ENCODE results near the gene RSF1.

RSF1 gene

GRCh38 chr11:77806993-77807392 lies 13.5 kb downstream of the RSF1 start:
- DNase-seq = no peak

DNA sequence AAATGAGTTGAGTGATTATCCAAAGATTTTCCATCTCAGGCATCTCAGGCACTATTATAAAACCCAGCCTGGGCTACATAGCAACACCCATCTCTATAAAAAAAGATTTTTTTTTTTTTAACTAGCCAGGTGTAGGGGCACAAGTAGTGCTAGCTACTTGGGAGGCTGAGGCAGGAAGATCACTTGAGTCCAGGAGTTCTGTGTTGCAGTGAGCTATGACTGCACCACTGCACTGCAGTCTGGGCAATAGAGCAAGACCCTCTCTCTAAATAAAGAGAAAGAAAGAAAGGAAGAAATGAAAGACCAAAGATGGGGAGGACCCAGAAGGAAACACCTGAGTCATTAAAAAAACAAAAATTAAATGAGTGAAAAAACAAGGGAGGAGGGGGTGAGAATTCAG lies 14.1 kb downstream of the RSF1 start:
- DNase-seq = no peak

DNA sequence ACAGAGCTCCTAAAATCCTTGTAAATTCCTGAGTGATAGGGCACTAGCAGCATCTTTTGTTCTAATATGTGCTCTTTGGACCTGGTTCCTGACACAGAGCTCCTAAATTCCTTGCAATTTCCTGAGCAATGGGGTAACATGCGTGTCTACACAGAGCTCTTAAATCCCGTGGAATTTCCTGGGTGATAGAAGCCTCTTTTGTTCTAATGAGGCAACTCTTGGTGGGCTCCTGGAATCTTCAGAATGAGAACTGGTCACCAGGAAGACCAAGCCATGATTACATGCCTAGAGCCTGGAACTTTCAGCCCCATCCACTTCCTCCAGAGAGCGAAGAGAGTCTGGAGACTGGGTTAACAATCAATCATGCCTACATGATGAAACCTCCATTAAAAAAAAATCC lies 19.0 kb downstream of the RSF1 start:
- DNase-seq = no peak

- no peak for DNase-seq
These were observed 20.1 kb downstream of the RSF1 start for GRCh38 chr11:77800449-77800848.

- no peak for DNase-seq
These were observed 21.2 kb downstream of the RSF1 start for GRCh38 chr11:77799338-77799737.

GRCh38 chr11:77793972-77794371 lies 26.6 kb downstream of the RSF1 start:
- DNase-seq = no peak

GRCh38 chr11:77791301-77791700 lies 29.2 kb downstream of the RSF1 start:
- no peak for DNase-seq

DNA sequence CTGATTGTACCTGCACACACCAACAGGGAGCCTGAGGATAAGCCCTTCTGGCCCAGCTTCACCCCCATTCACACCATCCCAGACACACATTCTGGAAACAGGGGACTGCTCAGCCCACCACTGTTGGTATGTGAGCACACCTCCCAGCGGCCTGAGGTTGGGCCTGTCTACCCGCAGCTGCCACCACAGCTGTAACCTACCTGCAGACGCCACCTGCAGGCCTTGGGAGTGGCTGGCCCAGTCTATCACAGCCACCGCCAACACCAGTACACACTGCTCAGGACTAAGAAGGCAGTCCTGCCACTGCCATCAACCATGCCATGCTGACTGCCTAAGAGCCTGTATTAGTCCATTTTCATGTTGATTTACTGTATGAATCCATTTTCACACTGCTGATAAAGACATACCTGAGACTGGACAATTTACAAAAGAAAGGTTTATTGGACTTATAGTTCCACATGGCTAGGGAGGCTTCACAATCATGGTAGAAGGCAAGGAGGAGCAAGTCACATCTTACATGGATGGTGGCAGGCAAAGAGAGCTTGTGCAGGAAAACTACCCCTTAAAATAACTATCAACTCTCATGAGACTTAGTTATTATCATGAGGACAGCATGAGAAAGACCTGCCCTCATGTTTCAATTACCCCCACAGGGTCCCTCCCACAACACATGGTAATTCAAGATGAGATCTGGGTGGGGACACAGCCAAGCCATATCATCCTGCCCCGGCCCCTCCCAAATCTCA lies 30.6 kb downstream of the RSF1 start:
- DNase-seq = no peak

- DNase-seq = no peak
These were observed 31.3 kb downstream of the RSF1 start for GRCh38 chr11:77789061-77789730.

DNA sequence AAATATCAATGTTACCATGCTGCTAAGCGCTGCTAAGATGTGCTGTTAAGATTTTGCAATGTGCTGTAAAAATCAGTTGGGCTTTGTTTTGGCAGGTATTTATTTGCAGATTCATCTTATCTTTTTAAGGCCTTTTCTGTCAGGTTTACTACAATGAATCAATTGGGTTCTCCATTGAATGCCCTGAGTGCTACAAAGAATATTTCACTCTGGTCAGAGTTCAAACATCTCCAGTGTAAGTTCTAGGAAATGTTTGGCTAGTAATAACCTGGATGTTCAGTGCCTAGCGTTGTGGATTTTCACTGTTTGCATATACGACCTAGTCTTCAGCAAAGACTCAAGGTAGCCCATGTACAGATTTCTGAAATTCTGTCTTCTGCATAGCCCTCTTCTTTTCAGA lies 36.0 kb downstream of the RSF1 start:
- DNase-seq = no peak

DNA sequence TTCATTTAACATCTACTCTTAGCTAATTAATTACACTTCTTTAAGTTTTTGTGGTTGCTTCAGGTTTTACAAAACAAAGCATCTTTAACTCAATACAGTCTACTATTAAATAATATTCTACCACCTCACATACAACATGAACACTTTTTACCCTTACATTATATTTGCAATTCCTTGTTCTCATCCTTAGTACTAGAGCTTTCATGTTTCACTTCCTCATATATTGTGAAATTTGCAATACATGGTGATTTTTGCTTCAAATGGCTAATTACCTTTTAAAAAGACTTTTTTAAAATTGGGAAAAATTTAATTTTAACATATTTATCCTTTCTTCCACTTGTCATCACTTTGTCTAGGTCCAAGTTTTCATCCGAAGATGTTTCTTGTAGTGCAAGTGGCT lies 37.5 kb downstream of the RSF1 start:
- no peak for DNase-seq

GRCh38 chr11:77779935-77780334 lies 40.6 kb downstream of the RSF1 start:
- no peak for DNase-seq

- no peak for DNase-seq
These were observed 42.0 kb downstream of the RSF1 start for GRCh38 chr11:77778549-77778948.

GRCh38 chr11:77778118-77778517 lies 42.4 kb downstream of the RSF1 start:
- no peak for DNase-seq

DNA sequence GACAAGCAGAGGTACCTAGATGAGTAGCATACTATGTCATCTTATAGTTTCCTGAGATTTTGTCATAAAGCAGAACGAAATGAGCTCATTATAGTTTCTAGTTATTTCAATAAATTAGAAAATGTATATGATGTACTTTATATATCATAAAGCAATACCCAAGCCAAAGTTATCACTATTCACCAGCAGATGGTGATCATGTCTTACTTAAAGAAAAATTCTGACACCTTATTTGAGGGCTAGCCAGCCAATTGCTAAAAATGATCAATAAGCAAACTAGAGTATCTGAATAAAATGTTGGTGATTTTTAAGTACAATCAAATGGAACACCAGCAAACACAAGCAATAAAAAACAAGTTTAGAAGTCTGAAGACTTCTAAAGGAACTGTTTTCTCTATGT lies 44.1 kb downstream of the RSF1 start:
- DNase-seq = peak; percentile 34

- DNase-seq = no peak
These were observed 44.6 kb downstream of the RSF1 start for GRCh38 chr11:77775936-77776335.

DNA sequence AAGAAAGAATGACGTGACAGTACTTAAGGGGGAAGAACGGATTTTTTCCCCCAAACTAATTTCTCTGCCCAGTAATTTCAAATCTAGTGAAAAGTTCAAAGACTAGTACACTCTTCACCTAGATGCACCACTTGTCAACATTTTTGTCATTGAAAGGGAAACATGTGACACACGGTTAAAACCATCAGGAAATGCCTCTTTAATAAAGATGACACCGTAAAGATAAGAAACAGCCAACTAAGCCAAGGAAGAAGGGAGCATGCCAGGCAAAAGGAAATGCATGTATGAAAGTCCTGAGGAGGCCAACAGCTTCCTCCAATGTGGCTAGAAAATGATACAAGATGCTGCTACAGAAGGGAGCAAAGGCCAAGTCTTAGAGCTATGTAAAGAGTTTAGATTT lies 49.4 kb downstream of the RSF1 start:
- DNase-seq = no peak

GRCh38 chr11:77770629-77771028 lies 49.9 kb downstream of the RSF1 start:
- DNase-seq = no peak

- no peak for DNase-seq
These were observed 58.1 kb downstream of the RSF1 start for GRCh38 chr11:77762426-77762825.

- no peak for DNase-seq
These were observed 59.0 kb downstream of the RSF1 start for GRCh38 chr11:77761491-77761890.

DNA sequence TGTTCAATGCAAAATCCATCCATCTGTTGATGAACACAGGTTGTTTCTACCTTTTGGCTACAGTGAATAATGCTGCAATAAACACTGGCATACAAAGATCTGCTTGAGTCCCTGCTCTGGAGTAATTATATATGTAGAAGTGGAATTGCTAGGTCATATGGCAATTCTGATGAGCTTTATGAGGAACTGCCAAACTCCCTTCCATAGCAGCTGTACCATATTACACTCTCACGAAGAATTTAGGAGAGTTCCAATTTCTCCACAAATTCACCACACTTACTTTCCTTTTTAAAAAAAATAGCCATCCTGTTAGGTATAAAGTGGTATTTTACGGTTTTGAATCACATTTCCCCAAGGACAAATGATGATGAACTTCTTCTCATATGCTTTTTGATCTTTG lies 62.2 kb downstream of the RSF1 start:
- no peak for DNase-seq

DNA sequence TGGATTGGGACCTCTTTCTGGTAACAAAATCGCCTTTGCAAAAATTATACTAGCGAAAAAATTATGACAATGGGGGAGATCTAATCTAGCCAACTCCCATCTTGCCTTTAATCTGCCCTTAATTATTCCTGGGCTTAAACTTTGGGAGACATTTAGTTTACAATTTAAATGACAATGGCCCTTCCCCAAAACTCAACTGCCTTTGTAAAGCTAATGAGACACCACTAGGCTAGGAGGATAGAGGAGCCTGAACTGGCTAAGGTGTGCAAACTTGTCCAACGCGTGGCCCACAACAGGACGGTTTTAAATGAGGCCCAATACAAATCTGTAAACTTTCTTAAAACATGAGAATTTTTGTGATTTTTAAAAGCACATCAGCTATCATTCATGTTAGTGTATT lies 67.3 kb downstream of the RSF1 start:
- no peak for DNase-seq

- DNase-seq = no peak
These were observed 68.0 kb downstream of the RSF1 start for GRCh38 chr11:77752516-77752915.

- no peak for DNase-seq
These were observed 69.9 kb downstream of the RSF1 start for GRCh38 chr11:77750394-77751156.
